Kidney epithelial cell (primary cell): ENCODE measurements around the gene KCNQ5. TPM values are rescaled to one million over a fixed set of nuclear protein-coding genes. Genes with fewer than 3 reads are reported as not detected.
"Not testable (repeated sequence)": the region's sequence is repeated elsewhere in the genome, so short reads cannot be mapped to it uniquely, and the experiment has no call there.

Experiments
- DNase-seq: peaks from one replicate; pipeline ENCODE4 v3.0.0-alpha.2; 2010; ENCODE audit warnings: low read depth
- H3K27me3 ChIP-seq: 2 replicates; pipeline ENCODE4 v1.6.0; 2011; ENCODE audit warnings: low read length; ENCODE audit not compliant: control insufficient read depth, insufficient read depth
- H3K36me3 ChIP-seq: 2 replicates; pipeline ENCODE4 v1.5.1; 2011; ENCODE audit warnings: low read length; ENCODE audit not compliant: control insufficient read depth, insufficient read depth
- H3K4me3 ChIP-seq: 2 replicates; pipeline ENCODE4 v1.5.1; 2011; ENCODE audit warnings: low read depth, mild to moderate bottlenecking, control low read depth, low read length
- CTCF ChIP-seq: IDR thresholded peaks from 2 replicates; pipeline ENCODE4 v1.5.1; 2011; ENCODE audit warnings: mild to moderate bottlenecking, moderate library complexity, low read length, control low read depth, inconsistent platforms; ENCODE audit not compliant: insufficient read depth, poor library complexity, severe bottlenecking
- total RNA-seq: library from RNA; depleted of rRNA; stranded (reverse); fragments of >200 nt; gene quantifications from 2 replicates; pipeline ENCODE4 v1.2.3, GENCODE V29; 2015

The KCNQ5 gene
- total RNA-seq, 1 donor from 2014 or later = 1.9 TPM

- Histone ChIP-seq H3K4me3 (peak overlapping the region; percentile 1), H3K27me3 (no peaks in the 10 kb centered on the region)
- peak; percentile 77 for TF ChIP-seq CTCF
Measured at GRCh38 chr6:73180763-73181619, 559.1 kb downstream of the KCNQ5 start.

DNA sequence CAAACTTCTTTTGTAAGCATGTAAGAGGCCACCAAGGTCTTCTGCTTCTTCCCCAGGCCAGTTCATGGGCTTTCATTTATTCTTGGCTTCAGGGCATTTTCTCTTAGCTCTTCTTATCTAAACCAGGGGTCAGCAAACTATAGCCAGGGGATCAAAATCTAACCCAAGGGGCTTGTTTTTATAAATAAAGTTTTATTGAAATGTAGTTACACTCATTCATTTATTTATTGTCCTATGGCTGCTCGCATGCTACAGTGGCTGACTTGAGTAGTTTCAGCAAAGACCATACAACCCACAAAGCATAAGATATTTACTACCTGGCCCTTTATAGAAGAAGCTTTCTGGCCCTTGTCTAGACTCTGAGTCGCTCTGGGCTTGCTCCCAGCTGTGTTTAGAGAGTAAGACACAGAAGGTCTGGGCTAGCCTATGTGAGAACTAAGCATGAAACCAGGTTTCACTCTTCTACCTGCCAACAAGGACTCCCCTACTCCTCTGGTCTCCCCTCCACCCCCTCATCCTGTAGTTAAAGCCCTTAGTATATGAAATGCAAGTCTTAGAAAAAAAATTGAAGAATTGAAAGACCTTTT is 560.2 kb downstream of the KCNQ5 start:
- DNase-seq = no peak
- no peak for TF ChIP-seq CTCF
- H3K36me3 ChIP-seq = no peaks in the 10 kb centered on the region
- no peaks in the 10 kb centered on the region for H3K27me3 ChIP-seq
- H3K4me3 ChIP-seq = no peak overlapping the region

More at GRCh38 chr6:73180763-73181619, 559.1 kb downstream of the KCNQ5 start:
- H3K36me3 ChIP-seq = no peaks in the 10 kb centered on the region
- DNase-seq = peak; percentile 38

GRCh38 chr6:73193302-73193701 is 571.4 kb downstream of the KCNQ5 start:
- H3K4me3 ChIP-seq, H3K36me3 ChIP-seq, H3K27me3 ChIP-seq, DNase-seq: not testable (repeated sequence)

GRCh38 chr6:73194744-73195143 is 572.9 kb downstream of the KCNQ5 start:
- Histone ChIP-seq H3K27me3 (no peaks in the 10 kb centered on the region), H3K4me3 (no peak overlapping the region), H3K36me3 (no peaks in the 10 kb centered on the region)
- no peak for TF ChIP-seq CTCF
- DNase-seq = no peak

DNA sequence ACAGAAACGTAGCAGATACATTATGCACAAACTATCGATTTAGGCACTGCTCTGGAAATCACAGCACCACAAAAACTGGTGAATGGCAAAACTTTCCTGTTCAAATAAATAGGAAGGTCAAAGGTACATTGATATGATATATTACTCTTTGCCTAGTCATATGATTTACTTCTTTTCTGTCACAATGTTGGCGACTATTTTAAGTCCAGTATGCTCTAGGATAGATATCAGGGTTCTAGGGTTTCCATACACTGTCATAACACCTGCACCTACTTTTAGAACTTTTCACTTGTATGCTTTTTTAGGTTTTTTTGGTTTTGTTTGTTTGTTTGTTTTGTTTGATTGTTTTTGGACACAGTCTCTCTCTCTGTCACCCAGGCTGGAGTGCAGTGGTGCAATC is 578.4 kb downstream of the KCNQ5 start:
- no peak for DNase-seq

GRCh38 chr6:73200735-73201134 is 578.9 kb downstream of the KCNQ5 start:
- Histone ChIP-seq H3K4me3 (no peak overlapping the region), H3K27me3 (no peaks in the 10 kb centered on the region), H3K36me3 (no peaks in the 10 kb centered on the region)
- DNase-seq = no peak
- no peak for TF ChIP-seq CTCF

More for the DNA sequence above, 578.4 kb downstream of the KCNQ5 start:
- H3K4me3 ChIP-seq = no peak overlapping the region
- H3K27me3 ChIP-seq = no peaks in the 10 kb centered on the region
- TF ChIP-seq CTCF = no peak
- no peaks in the 10 kb centered on the region for H3K36me3 ChIP-seq
